G401 (cell line): ENCODE results near the gene ATF3. TPM values are rescaled to one million over a fixed set of nuclear protein-coding genes. Genes with fewer than 3 reads are reported as not detected.

Experiments used
- DNase-seq: peaks from one replicate; pipeline ENCODE4 v3.0.0-alpha.2; 2015; ENCODE audit warnings: low spot score
- in situ Hi-C: cut with HindIII; loops from 2 replicates; pipeline ENCODE4 v1.10.0; 2016; ENCODE audit warnings: low sequenced_read_pairs, mixed read lengths
- total RNA-seq: library from RNA; depleted of rRNA; stranded (reverse); fragments of >200 nt; shearing (Covaris generic); gene quantifications from 2 replicates; pipeline ENCODE4 v1.2.3, GENCODE V29; 2014; rRNA removed

Gene ATF3
- total RNA-seq, 1 experiment from 2014 or later = 59.9 TPM

DNA sequence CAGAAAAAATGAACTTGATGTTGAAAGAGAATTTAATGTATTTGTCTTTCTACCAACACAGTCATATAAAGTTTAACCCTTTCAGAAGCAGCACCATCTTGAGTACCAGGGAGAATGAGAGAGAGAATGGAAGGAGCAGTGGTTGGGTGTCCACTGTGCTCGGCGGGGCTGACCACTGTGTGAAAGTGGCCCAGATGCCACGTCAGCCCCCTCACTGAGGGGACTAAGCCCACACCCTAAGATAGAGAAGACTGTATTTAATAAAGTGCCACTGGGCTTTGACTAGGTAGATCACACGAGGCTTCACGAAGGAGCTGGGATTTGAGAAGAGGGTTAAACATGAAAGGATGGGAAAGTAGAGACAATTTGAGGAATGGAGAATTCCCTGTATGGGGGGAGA, 59.9 kb downstream of the ATF3 start:
- no peak for DNase-seq
- in situ Hi-C loops = no loop called here

DNA sequence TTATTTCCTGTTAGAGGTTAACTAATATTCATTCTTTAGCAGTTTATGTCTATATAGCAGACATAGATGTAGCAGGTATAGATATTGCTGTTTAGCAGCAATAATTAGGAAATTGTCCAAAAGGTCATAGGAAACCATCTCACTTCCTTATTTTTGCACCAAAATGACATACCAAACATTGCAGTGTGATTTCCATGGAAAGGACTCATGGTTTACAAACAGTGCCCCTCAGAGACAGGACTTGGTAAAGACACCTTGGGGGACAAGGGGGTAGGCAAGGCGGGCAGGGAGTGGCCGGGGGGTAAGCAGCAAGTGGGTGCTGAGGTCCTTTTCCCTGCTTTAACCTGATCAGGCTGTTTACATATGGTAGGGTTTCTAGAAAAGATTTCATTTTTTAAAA, 60.5 kb downstream of the ATF3 start:
- no peak for DNase-seq

DNA sequence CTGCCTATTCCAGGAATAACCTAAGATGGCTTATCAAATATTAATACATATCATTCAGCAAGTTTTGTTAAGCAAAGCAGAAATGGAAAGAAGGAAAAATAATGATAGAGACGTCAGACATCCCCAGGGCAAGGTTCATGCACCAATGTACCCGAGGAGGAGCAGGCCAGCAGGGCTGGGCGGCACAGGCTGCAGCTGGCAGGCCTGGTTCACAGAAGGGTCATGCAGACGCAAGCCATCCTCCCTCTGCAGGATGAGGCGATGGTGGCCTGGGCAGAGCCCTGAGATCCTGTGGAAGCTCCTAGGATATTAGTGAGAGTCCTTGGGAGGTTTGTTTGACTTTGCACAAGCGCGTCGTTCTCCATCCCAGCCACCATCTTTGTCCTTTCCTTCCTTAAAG, 61.0 kb downstream of the ATF3 start:
- in situ Hi-C loops = no loop called here
- no peak for DNase-seq

More for the DNA sequence above, 60.5 kb downstream of the ATF3 start:
- in situ Hi-C loops = no loop called here

DNA sequence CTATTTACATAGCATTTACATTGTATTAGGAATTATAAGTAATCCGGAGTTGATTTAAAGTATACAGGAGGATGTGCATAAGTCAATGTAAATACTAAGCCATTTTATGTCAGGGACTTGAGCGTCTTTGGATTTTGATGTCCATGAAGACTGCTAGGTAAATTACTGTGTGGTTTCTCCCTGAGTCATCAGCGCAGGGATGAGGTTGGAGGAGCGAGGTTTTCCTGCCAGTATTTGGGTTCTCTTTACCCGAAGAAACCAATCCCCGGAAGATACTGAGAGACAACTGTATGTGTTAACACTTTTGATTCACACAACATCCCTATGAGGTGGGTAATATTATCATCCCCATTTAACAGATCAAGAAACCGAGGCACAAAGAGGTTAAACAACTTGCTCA, 61.7 kb downstream of the ATF3 start:
- DNase-seq = no peak
- in situ Hi-C loops = no loop called here

Other genes with a start within 250 kb of the ATF3 start
- gene PACC1, start 193.9 kb upstream of the ATF3 start, total RNA-seq = 12.4 and 25.2 TPM in 2 replicates
- 58.2 and 135 TPM in 2 replicates for gene NENF, start 175.8 kb upstream of the ATF3 start, total RNA-seq
- gene BATF3, start 91.1 kb downstream of the ATF3 start, total RNA-seq = 7.7 and 10.2 TPM in 2 replicates
- 74.3 and 107 TPM in 2 replicates for gene NSL1, start 183.0 kb downstream of the ATF3 start, total RNA-seq
- gene TATDN3, start 183.1 kb downstream of the ATF3 start, total RNA-seq = 12.2 and 15.1 TPM in 2 replicates
- not detected in 2 replicates for gene SPATA45, start 238.9 kb downstream of the ATF3 start, total RNA-seq
- gene FLVCR1, start 249.5 kb downstream of the ATF3 start, total RNA-seq = 17.0 and 20.3 TPM in 2 replicates